ENCODE measurements around the gene ITGB7. TPM values are rescaled to one million over a fixed set of nuclear protein-coding genes. Genes with fewer than 3 reads are reported as not detected.
"Not testable (repeated sequence)": the region's sequence is repeated elsewhere in the genome, so short reads cannot be mapped to it uniquely, and the experiment has no call there.

Gene ITGB7
- total and polyA plus RNA-seq, 3 donors from 2014 or later: 0.24 to 3.7 (median 1.2) TPM

GRCh38 chr12:53180931-53181645 lies 26.0 kb downstream of the ITGB7 start:
- WGBS, 2 donors: 1% methylated on average over 13 to 49 of the region's 57 CpGs
- peak overlapping the region; percentile 84 to 92 for H3K4me3 ChIP-seq
- H3K4me1 ChIP-seq: peaks cover 24% of the 10 kb centered on the region
- no peaks in the 10 kb centered on the region for H3K9me3 ChIP-seq
- H3K27ac ChIP-seq: peak overlapping the region; percentile 77 to 86
- peaks cover 3% of the 10 kb centered on the region for H3K36me3 ChIP-seq (ENCODE audit: low read depth, missing control alignments)
- H3K27me3 ChIP-seq: no peaks in the 10 kb centered on the region
- no peak for TF ChIP-seq CTCF (IDR thresholded peaks at IDR 0.05)
- TF ChIP-seq POLR2A (IDR thresholded peaks at IDR 0.05): no peak
- peak; percentile 84 for DNase-seq
- intact Hi-C loops (cut with DNase I; ENCODE audit: low total_unique reads): no loop called here

GRCh38 chr12:53180220-53180930 lies 26.7 kb downstream of the ITGB7 start, which contains the start of the genes CSAD and ZNF740:
CSAD (minus strand) TSS chr12:53180925; CDS start chr12:53173470, 7,455 bp downstream.
ZNF740 (plus strand) TSS chr12:53180722; CDS start chr12:53181984, 1,262 bp downstream.
- H3K4me3 ChIP-seq: peak within 1 kb of the TSS; percentile 84 to 92
- peaks cover 3% of the 10 kb centered on the region for H3K36me3 ChIP-seq (ENCODE audit: low read depth, missing control alignments)
- peaks cover 25% of the 10 kb centered on the region for H3K4me1 ChIP-seq
- 0 to 1% methylated on average over 19 to 68 of the region's 70 CpGs for WGBS, 2 donors
- peak within 1 kb of the TSS; percentile 77 to 86 for H3K27ac ChIP-seq
- peak; percentile 98 for DNase-seq
- intact Hi-C loops (cut with DNase I; ENCODE audit: low total_unique reads): no loop called here
- TF ChIP-seq CTCF (IDR thresholded peaks at IDR 0.05) (no peak), POLR2A (IDR thresholded peaks at IDR 0.05) (no peak)
- H3K27me3 ChIP-seq: no peaks in the 10 kb centered on the region
- H3K9me3 ChIP-seq: no peaks in the 10 kb centered on the region

GRCh38 chr12:53179687-53180219 lies 27.3 kb downstream of the ITGB7 start:
- no peaks in the 10 kb centered on the region for H3K9me3 ChIP-seq
- peaks cover 3% of the 10 kb centered on the region for H3K36me3 ChIP-seq (ENCODE audit: low read depth, missing control alignments)
- intact Hi-C loops (cut with DNase I; ENCODE audit: low total_unique reads): no loop called here
- no peak for TF ChIP-seq CTCF (IDR thresholded peaks at IDR 0.05)
- no peak for TF ChIP-seq POLR2A (IDR thresholded peaks at IDR 0.05)
- WGBS, 2 donors: 11 to 12% methylated on average over 9 to 12 of the region's 12 CpGs
- DNase-seq: peak; percentile 50
- H3K27me3 ChIP-seq: no peaks in the 10 kb centered on the region
- H3K27ac ChIP-seq: peak overlapping the region; percentile 77 to 86
- peak overlapping the region; percentile 84 to 92 for H3K4me3 ChIP-seq
- peaks cover 28% of the 10 kb centered on the region for H3K4me1 ChIP-seq

- H3K27ac ChIP-seq; H3K4me3 ChIP-seq; H3K9me3 ChIP-seq; DNase-seq; H3K36me3 ChIP-seq (ENCODE audit: low read depth, missing control alignments); intact Hi-C loops (cut with DNase I; ENCODE audit: low total_unique reads); H3K27me3 ChIP-seq: not testable (repeated sequence)
- H3K4me1 ChIP-seq: peaks cover 28% of the 10 kb centered on the region
- WGBS, 2 donors: 57 to 79% methylated on average over 14 of the region's 14 CpGs
These were observed 28.2 kb downstream of the ITGB7 start for GRCh38 chr12:53178803-53179202.

GRCh38 chr12:53177447-53177846 lies 29.6 kb downstream of the ITGB7 start:
- peaks cover 20% of the 10 kb centered on the region for H3K4me1 ChIP-seq
- H3K4me3 ChIP-seq; intact Hi-C loops (cut with DNase I; ENCODE audit: low total_unique reads); H3K27ac ChIP-seq; DNase-seq; H3K9me3 ChIP-seq; H3K36me3 ChIP-seq (ENCODE audit: low read depth, missing control alignments); H3K27me3 ChIP-seq: not testable (repeated sequence)
- 88 to 95% methylated on average over 6 of the region's 6 CpGs for WGBS, 2 donors
